ENCODE data around the gene TMEM89.

- TF ChIP-seq CTCF (IDR thresholded peaks at IDR 0.05; ENCODE audit: insufficient read depth, low read length, poor library complexity, severe bottlenecking) (no peak), EZH2phosphoT487 (conservative IDR thresholded peaks at IDR 0.05; ENCODE audit: low read length) (no peak)
Measured at GRCh38 chr3:48592519-48593087, 29.0 kb downstream of the TMEM89 start.
